Neuronal stem cell (in vitro differentiated cells): ENCODE results near the gene ASB18.
A peak's percentile ranks its signal among the peaks of the same experiment; 100 is the strongest.

Experiments
- DNase-seq: peaks from one replicate; pipeline ENCODE4 v3.0.0-alpha.2; 2013; ENCODE audit warnings: low spot score
- H2AFZ ChIP-seq: one replicate; pipeline ENCODE4 v1.6.1; 2013; ENCODE audit warnings: mild to moderate bottlenecking, low read length, inconsistent platforms
- H2AK5ac ChIP-seq: 2 replicates; pipeline ENCODE4 v1.6.1; 2013; ENCODE audit warnings: low read depth, mild to moderate bottlenecking, inconsistent platforms, low read length, moderate library complexity, mixed read lengths
- H2BK120ac ChIP-seq: 2 replicates; pipeline ENCODE4 v1.6.1; 2013; ENCODE audit warnings: low read depth, mild to moderate bottlenecking, inconsistent platforms, low read length, moderate library complexity, mixed read lengths
- H2BK12ac ChIP-seq: one replicate; pipeline ENCODE4 v1.6.1; 2013; ENCODE audit warnings: low read length, inconsistent platforms
- H2BK15ac ChIP-seq: 2 replicates; pipeline ENCODE4 v1.6.1; 2013; ENCODE audit warnings: mild to moderate bottlenecking, low read length, inconsistent platforms, mixed read lengths
- H2BK5ac ChIP-seq: one replicate; pipeline ENCODE4 v1.6.1; 2013; ENCODE audit warnings: inconsistent platforms, mild to moderate bottlenecking, low read length, moderate library complexity
- H3K14ac ChIP-seq: one replicate; pipeline ENCODE4 v1.6.1; 2013; ENCODE audit warnings: low read length, inconsistent platforms
- H3K18ac ChIP-seq: 2 replicates; pipeline ENCODE4 v1.6.1; 2013; ENCODE audit warnings: low read length, inconsistent platforms
- H3K23ac ChIP-seq: 2 replicates; pipeline ENCODE4 v1.6.1; 2013; ENCODE audit warnings: low read depth, mild to moderate bottlenecking, mixed read lengths, low read length, inconsistent platforms; ENCODE audit not compliant: poor library complexity
- H3K27ac ChIP-seq: replicated peaks from 3 replicates; pipeline ENCODE4 v1.5.1; 2013; ENCODE audit warnings: low read length, inconsistent platforms
- H3K27me3 ChIP-seq, 3 experiments: 2 replicates each; pipeline ENCODE4 v1.6.1; 2013; ENCODE audit warnings: low read length in 3 of 3, mild to moderate bottlenecking in 2 of 3, inconsistent platforms in 1 of 3, low read depth in 1 of 3, mixed read lengths in 1 of 3, moderate library complexity in 1 of 3; ENCODE audit not compliant: control insufficient read depth in 3 of 3, insufficient read depth in 3 of 3
- H3K36me3 ChIP-seq, 2 donors: replicated peaks in 1 of 2; 2 replicates each; pipeline ENCODE4 v1.6.1; 2013; ENCODE audit warnings: low read length in 2 of 2; ENCODE audit not compliant: control insufficient read depth in 2 of 2, insufficient read depth in 2 of 2
- H3K4ac ChIP-seq: 2 replicates; pipeline ENCODE4 v1.6.1; 2013; ENCODE audit warnings: inconsistent platforms, mild to moderate bottlenecking, low read length, moderate library complexity
- H3K4me1 ChIP-seq, 2 donors: 1 replicate in 1 of 2; 2 replicates in 1 of 2; pipeline ENCODE4 v1.6.1; 2013; ENCODE audit warnings: low read length in 2 of 2, low read depth in 1 of 2; ENCODE audit not compliant: control insufficient read depth in 2 of 2, insufficient read depth in 1 of 2
- H3K4me2 ChIP-seq: one replicate; pipeline ENCODE4 v1.6.1; 2013; ENCODE audit warnings: mild to moderate bottlenecking, low read length, inconsistent platforms; ENCODE audit not compliant: insufficient read depth, poor library complexity, severe bottlenecking
- H3K4me3 ChIP-seq, 2 donors: 2 replicates each; pipeline ENCODE4 v1.5.1; 2013; ENCODE audit warnings: low read length in 2 of 2, mild to moderate bottlenecking in 2 of 2, inconsistent platforms in 1 of 2, moderate library complexity in 1 of 2
- H3K79me1 ChIP-seq: one replicate; pipeline ENCODE4 v1.6.1; 2013; ENCODE audit warnings: low read depth, mild to moderate bottlenecking, inconsistent platforms, low read length, moderate library complexity
- H3K9ac ChIP-seq: one replicate; pipeline ENCODE4 v1.6.1; 2013; ENCODE audit warnings: mild to moderate bottlenecking, low read depth, low read length, inconsistent platforms; ENCODE audit not compliant: poor library complexity
- H3K9me3 ChIP-seq, 2 donors: replicated peaks in 1 of 2; 2 replicates each; pipeline versions ENCODE3 to v1.6.1; 2013; ENCODE audit warnings: low read length in 2 of 2, mild to moderate bottlenecking in 2 of 2, inconsistent platforms in 1 of 2, low read depth in 1 of 2, mixed read lengths in 1 of 2, moderate library complexity in 1 of 2; ENCODE audit not compliant: control insufficient read depth in 2 of 2, insufficient read depth in 1 of 2
- H4K8ac ChIP-seq: one replicate; pipeline ENCODE4 v1.6.1; 2013; ENCODE audit warnings: low read depth, mild to moderate bottlenecking, inconsistent platforms, low read length, moderate library complexity
- H4K91ac ChIP-seq: one replicate; pipeline ENCODE4 v1.6.1; 2013; ENCODE audit warnings: low read length, low read depth, mild to moderate bottlenecking, inconsistent platforms; ENCODE audit not compliant: poor library complexity
- WGBS, 2 donors: extraction: QIAGEN DNeasy Blood & Tissue Kit; methylation state at CpG; one replicate each; pipeline ENCODE4 v1.1.7; 2013; ENCODE audit warnings: missing lambda C conversion rate in 2 of 2, mixed read lengths in 1 of 2; ENCODE audit not compliant: insufficient read length in 2 of 2, insufficient replicate concordance in 1 of 2; ENCODE audit errors: extremely low coverage in 2 of 2; 5-methylcytosine and 5-hydroxymethylcytosine counted together

The ASB18 gene

GRCh38 chr2:236176951-236177350 is 87.3 kb downstream of the ASB18 start:
- no peak for DNase-seq
- Histone ChIP-seq H3K36me3 (no peaks in the 10 kb centered on the region), H4K8ac (no peak overlapping the region), H3K4me2 (no peak overlapping the region), H3K4me1 (peaks cover 0 to 25% of the 10 kb centered on the region in 2 donors), H2BK5ac (no peak overlapping the region), H3K18ac (no peak overlapping the region), H3K9ac (no peak overlapping the region), H2BK12ac (no peak overlapping the region), H3K79me1 (no peaks in the 10 kb centered on the region), H2AFZ (no peak overlapping the region), H2BK120ac (no peak overlapping the region), H4K91ac (no peak overlapping the region), H3K27ac (no peak overlapping the region), H3K23ac (no peak overlapping the region), H2BK15ac (no peak overlapping the region), H2AK5ac (no peak overlapping the region), H3K27me3 (peaks cover 0 to 74% (median 28%) of the 10 kb centered on the region in 3 experiments), H3K14ac (no peak overlapping the region), H3K4me3 (no peak overlapping the region), H3K4ac (no peak overlapping the region), H3K9me3 (peaks cover 0 to 17% of the 10 kb centered on the region in 2 donors)
- WGBS, 2 donors, result no CpG with 5 or more reads among the region's 21 CpGs

- Histone ChIP-seq H2BK15ac (no peak overlapping the region), H3K4me1 (peaks cover 2 to 30% of the 10 kb centered on the region in 2 donors), H3K14ac (no peak overlapping the region), H2BK12ac (no peak overlapping the region), H3K79me1 (no peaks in the 10 kb centered on the region), H2AFZ (no peak overlapping the region), H2BK120ac (no peak overlapping the region), H3K9ac (no peak overlapping the region), H3K36me3 (no peaks in the 10 kb centered on the region), H3K4ac (no peak overlapping the region), H3K18ac (no peak overlapping the region), H2BK5ac (no peak overlapping the region), H3K4me2 (no peak overlapping the region), H3K23ac (no peak overlapping the region), H3K9me3 (peaks cover 0 to 17% of the 10 kb centered on the region in 2 donors), H4K91ac (no peak overlapping the region), H3K27me3 (peaks cover 0 to 79% (median 32%) of the 10 kb centered on the region in 3 experiments), H3K4me3 (no peak overlapping the region), H2AK5ac (no peak overlapping the region), H4K8ac (no peak overlapping the region), H3K27ac (no peak overlapping the region)
- no CpG with 5 or more reads among the region's 7 CpGs for WGBS, 2 donors
- DNase-seq, result peak; percentile 38
Measured at GRCh38 chr2:236176417-236176816, 87.8 kb downstream of the ASB18 start.

GRCh38 chr2:236175548-236176150 is 88.6 kb downstream of the ASB18 start:
- H2BK5ac ChIP-seq, result no peak overlapping the region
- peaks cover 4 to 37% of the 10 kb centered on the region in 2 donors for H3K4me1 ChIP-seq
- H3K4me3 ChIP-seq, result no peak overlapping the region
- no peak overlapping the region for H4K8ac ChIP-seq
- H3K79me1 ChIP-seq, result no peaks in the 10 kb centered on the region
- H2BK15ac ChIP-seq, result no peak overlapping the region
- H3K23ac ChIP-seq, result no peak overlapping the region
- no CpG with 5 or more reads among the region's 6 CpGs for WGBS, 2 donors
- H3K18ac ChIP-seq, result no peak overlapping the region
- H3K4me2 ChIP-seq, result no peak overlapping the region
- no peak overlapping the region for H2BK120ac ChIP-seq
- H3K27me3 ChIP-seq, result peaks cover 0 to 87% (median 37%) of the 10 kb centered on the region in 3 experiments
- no peak for DNase-seq
- H3K36me3 ChIP-seq, result no peaks in the 10 kb centered on the region
- no peak overlapping the region for H3K14ac ChIP-seq
- H2BK12ac ChIP-seq, result no peak overlapping the region
- H2AK5ac ChIP-seq, result no peak overlapping the region
- peaks cover 0 to 17% of the 10 kb centered on the region in 2 donors for H3K9me3 ChIP-seq
- H4K91ac ChIP-seq, result no peak overlapping the region
- no peak overlapping the region for H3K9ac ChIP-seq
- peak overlapping the region; percentile 7 for H2AFZ ChIP-seq
- no peak overlapping the region for H3K4ac ChIP-seq
- H3K27ac ChIP-seq, result no peak overlapping the region

GRCh38 chr2:236173729-236174607 is 90.2 kb downstream of the ASB18 start:
- Histone ChIP-seq H3K9me3 (peaks cover 0 to 14% of the 10 kb centered on the region in 2 donors), H3K9ac (no peak overlapping the region), H3K4me3 (no peak overlapping the region), H3K4me1 (peaks cover 4 to 45% of the 10 kb centered on the region in 2 donors), H3K27me3 (peaks cover 0 to 89% (median 44%) of the 10 kb centered on the region in 3 experiments), H2BK120ac (peak overlapping the region; percentile 23), H2AK5ac (peak overlapping the region; percentile 33), H2BK5ac (no peak overlapping the region), H3K4ac (no peak overlapping the region), H2AFZ (no peak overlapping the region), H4K91ac (no peak overlapping the region), H3K4me2 (no peak overlapping the region), H3K79me1 (peaks cover 2% of the 10 kb centered on the region), H3K14ac (no peak overlapping the region), H4K8ac (no peak overlapping the region), H3K36me3 (no peaks in the 10 kb centered on the region), H2BK15ac (no peak overlapping the region), H3K23ac (peak overlapping the region; percentile 62), H2BK12ac (no peak overlapping the region), H3K18ac (peak overlapping the region; percentile 80), H3K27ac (no peak overlapping the region)
- WGBS, 2 donors, result no CpG with 5 or more reads among the region's 23 CpGs
- DNase-seq, result no peak
